ENCODE data around the gene NMNAT2. TPM values are rescaled to one million over a fixed set of nuclear protein-coding genes. Genes with fewer than 3 reads are reported as not detected.
"Not testable (repeated sequence)": the region's sequence is repeated elsewhere in the genome, so short reads cannot be mapped to it uniquely, and the experiment has no call there.

The NMNAT2 gene
- total RNA-seq, 3 donors from 2014 or later: 0.29 to 2.4 (median 1.6) TPM

DNA sequence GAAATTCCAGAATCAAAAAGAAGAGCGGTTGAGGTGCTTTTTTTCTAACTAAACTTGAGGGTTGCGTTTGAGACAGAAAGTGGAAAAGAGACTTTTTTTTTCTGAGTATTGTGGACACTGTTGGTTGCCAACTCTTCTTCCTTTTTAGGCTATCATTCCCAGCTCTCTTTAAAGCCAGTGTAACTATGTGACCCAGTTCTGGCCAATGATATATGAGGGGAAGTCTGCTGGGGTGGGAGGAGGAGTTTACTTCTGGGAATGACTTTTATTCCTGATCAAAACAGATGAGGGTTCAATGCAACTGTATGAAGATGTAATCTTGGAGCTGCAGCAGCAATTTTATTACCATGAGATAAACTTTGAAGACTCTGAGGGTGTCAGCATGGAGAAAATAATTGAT lies 17.3 kb upstream of the NMNAT2 start:
- H3K27me3 ChIP-seq: no peaks in the 10 kb centered on the region
- intact Hi-C loops (cut with DNase I; ENCODE audit: low total_unique reads): no loop called here

DNA sequence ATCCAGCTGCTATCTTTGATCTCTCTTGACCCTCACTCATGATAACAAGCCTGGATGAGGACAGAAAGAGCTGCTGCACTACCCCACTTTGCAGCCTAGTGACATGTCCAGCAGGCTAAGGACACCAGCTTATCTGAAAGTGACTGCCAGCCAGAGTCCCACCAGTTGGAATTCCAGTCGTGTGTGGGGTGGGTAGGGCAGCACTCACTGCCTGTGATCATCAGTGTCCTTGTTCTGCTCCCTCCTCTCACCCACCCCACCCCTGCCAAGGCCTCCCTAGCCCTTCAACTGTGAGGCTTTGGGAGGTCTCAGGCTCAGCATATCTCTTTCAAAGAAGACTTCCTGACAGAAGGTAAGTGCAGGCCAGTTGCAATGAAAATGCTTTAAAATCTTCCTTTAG lies 15.5 kb upstream of the NMNAT2 start:
- no peak for DNase-seq (ENCODE audit: low spot score in 2 of 2)
- Histone ChIP-seq H3K27me3 (no peaks in the 10 kb centered on the region), H3K27ac (no peak overlapping the region), H3K4me1 (no peaks in the 10 kb centered on the region), H3K4me3 (no peak overlapping the region), H3K36me3 (no peaks in the 10 kb centered on the region), H3K9me3 (no peaks in the 10 kb centered on the region)
- intact Hi-C loops (cut with DNase I; ENCODE audit: low total_unique reads): no loop called here
- TF ChIP-seq, protein P1, sequence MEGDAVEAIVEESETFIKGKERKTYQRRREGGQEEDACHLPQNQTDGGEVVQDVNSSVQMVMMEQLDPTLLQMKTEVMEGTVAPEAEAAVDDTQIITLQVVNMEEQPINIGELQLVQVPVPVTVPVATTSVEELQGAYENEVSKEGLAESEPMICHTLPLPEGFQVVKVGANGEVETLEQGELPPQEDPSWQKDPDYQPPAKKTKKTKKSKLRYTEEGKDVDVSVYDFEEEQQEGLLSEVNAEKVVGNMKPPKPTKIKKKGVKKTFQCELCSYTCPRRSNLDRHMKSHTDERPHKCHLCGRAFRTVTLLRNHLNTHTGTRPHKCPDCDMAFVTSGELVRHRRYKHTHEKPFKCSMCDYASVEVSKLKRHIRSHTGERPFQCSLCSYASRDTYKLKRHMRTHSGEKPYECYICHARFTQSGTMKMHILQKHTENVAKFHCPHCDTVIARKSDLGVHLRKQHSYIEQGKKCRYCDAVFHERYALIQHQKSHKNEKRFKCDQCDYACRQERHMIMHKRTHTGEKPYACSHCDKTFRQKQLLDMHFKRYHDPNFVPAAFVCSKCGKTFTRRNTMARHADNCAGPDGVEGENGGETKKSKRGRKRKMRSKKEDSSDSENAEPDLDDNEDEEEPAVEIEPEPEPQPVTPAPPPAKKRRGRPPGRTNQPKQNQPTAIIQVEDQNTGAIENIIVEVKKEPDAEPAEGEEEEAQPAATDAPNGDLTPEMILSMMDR (IDR thresholded peaks at IDR 0.05): no peak
- TF ChIP-seq POLR2A (IDR thresholded peaks at IDR 0.05) (no peak), POLR2AphosphoS5 (IDR thresholded peaks at IDR 0.05) (no peak)

More for the DNA sequence above, 17.3 kb upstream of the NMNAT2 start:
- DNase-seq (ENCODE audit: low spot score in 2 of 2): no peak
- no peak overlapping the region for H3K4me3 ChIP-seq
- H3K27ac ChIP-seq: no peak overlapping the region
- no peaks in the 10 kb centered on the region for H3K9me3 ChIP-seq
- TF ChIP-seq POLR2AphosphoS5 (IDR thresholded peaks at IDR 0.05) (no peak), POLR2A (IDR thresholded peaks at IDR 0.05) (no peak)
- TF ChIP-seq, protein P1 (IDR thresholded peaks at IDR 0.05): no peak
- H3K36me3 ChIP-seq: no peaks in the 10 kb centered on the region
- no peaks in the 10 kb centered on the region for H3K4me1 ChIP-seq

DNA sequence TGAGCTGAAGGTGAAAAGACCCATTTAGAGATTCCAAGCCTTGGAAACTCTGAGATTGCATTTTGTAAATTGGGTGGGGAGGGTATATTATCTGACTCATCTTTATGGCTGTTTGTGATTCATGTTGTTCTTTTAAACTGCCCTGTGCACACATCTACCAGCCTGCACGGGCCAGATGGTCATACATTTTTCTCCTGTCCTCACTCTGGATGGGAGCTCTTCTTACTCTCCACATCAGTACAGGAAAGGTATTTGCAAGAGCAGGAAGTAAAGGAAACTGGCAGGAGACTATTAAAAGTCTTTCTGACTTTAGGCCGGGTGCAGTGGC lies 14.3 kb upstream of the NMNAT2 start:
- H3K4me3 ChIP-seq: no peak overlapping the region
- intact Hi-C loops (cut with DNase I; ENCODE audit: low total_unique reads): no loop called here
- TF ChIP-seq POLR2AphosphoS5 (IDR thresholded peaks at IDR 0.05): no peak
- TF ChIP-seq POLR2A (IDR thresholded peaks at IDR 0.05): no peak
- TF ChIP-seq, protein P1 (IDR thresholded peaks at IDR 0.05): no peak
- H3K27ac ChIP-seq: no peak overlapping the region
- no peaks in the 10 kb centered on the region for H3K36me3 ChIP-seq
- no peaks in the 10 kb centered on the region for H3K27me3 ChIP-seq
- no peaks in the 10 kb centered on the region for H3K4me1 ChIP-seq
- no peak for DNase-seq (ENCODE audit: low spot score in 2 of 2)
- no peaks in the 10 kb centered on the region for H3K9me3 ChIP-seq

DNA sequence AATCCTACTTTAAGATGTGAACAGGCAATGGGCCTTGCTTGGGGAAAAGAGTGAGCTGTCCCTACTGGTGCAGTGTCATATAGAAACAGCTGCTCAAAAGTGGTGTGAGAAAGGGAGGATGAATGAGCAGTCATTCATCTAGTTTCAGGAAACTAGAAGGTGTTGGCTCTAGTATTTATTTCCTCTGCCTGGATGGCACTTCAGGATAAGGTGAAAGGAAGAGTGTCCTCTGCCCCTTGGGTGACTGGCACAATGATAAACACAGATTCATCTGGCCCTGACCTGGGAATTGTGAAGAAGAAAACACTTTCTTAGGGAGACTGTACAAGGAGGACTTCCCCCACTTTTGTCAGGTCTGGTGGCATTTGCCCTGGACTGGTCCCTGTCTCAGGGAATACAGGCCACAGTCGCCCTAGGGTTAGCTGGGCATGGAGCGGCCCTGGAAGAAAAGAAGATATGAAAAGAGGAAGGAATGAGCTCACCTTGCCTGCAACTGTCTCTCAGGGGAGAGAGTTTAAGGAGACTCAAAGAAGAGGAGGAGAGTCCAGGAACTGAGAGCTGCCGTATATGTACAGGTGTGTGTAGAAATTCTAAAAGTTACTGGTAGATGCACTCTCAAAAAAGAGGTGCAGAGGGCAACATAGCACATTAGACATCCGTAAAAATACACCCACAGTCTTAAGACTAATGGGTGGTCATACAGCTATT lies 13.8 kb upstream of the NMNAT2 start:
- H3K9me3 ChIP-seq: no peaks in the 10 kb centered on the region

DNA sequence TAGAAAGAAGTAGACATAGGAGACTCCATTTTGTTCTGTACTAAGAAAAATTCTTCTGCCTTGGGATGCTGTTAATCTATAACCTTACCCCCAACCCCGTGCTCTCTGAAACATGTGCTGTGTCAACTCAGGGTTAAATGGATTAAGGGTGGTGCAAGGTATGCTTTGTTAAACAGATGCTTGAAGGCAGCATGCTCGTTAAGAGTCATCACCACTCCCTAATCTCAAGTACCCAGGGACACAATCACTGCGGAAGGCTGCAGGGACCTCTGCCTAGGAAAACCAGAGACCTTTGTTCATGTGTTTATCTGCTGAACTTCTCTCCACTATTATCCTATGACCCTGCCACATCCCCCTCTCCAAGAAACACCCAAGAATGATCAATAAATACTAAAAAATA lies 9.4 kb upstream of the NMNAT2 start:
- H3K27ac ChIP-seq; H3K27me3 ChIP-seq; H3K4me1 ChIP-seq; H3K4me3 ChIP-seq; H3K9me3 ChIP-seq; intact Hi-C loops (cut with DNase I; ENCODE audit: low total_unique reads); H3K36me3 ChIP-seq; DNase-seq (ENCODE audit: low spot score in 2 of 2): not testable (repeated sequence)

More for the DNA sequence above, 13.8 kb upstream of the NMNAT2 start:
- Histone ChIP-seq H3K4me3 (no peak overlapping the region), H3K4me1 (no peaks in the 10 kb centered on the region), H3K36me3 (no peaks in the 10 kb centered on the region), H3K27ac (no peak overlapping the region), H3K27me3 (no peaks in the 10 kb centered on the region)
- intact Hi-C loops (cut with DNase I; ENCODE audit: low total_unique reads): no loop called here
- no peak for TF ChIP-seq POLR2AphosphoS5 (IDR thresholded peaks at IDR 0.05)
- TF ChIP-seq, protein P1 (IDR thresholded peaks at IDR 0.05): no peak
- no peak for TF ChIP-seq POLR2A (IDR thresholded peaks at IDR 0.05)
- no peak for DNase-seq (ENCODE audit: low spot score in 2 of 2)
